Measurements from ENCODE around the gene TINCR. TPM values are rescaled to one million over a fixed set of nuclear protein-coding genes. Genes with fewer than 3 reads are reported as not detected.

TINCR gene
- total RNA-seq, 1 donor from 2014 or later, result 29.7 TPM

- no peak for ATAC-seq
Observed at GRCh38 chr19:5588906-5589676, 21.3 kb upstream of the TINCR start.

- ATAC-seq, result no peak
Observed at GRCh38 chr19:5588441-5588840, 20.7 kb upstream of the TINCR start.

GRCh38 chr19:5587661-5588060 lies 19.9 kb upstream of the TINCR start:
- no peak for ATAC-seq

GRCh38 chr19:5587071-5587455 lies 19.3 kb upstream of the TINCR start:
- ATAC-seq, result no peak

- peak; percentile 11 for ATAC-seq
Observed at GRCh38 chr19:5586300-5587070, 18.7 kb upstream of the TINCR start.

- peak; percentile 64 for ATAC-seq
Observed at GRCh38 chr19:5585461-5586299, 17.9 kb upstream of the TINCR start.

GRCh38 chr19:5580161-5580571 lies 12.4 kb upstream of the TINCR start:
- ATAC-seq, result no peak

GRCh38 chr19:5579697-5580096 lies 11.9 kb upstream of the TINCR start:
- no peak for ATAC-seq

GRCh38 chr19:5579286-5579685 lies 11.5 kb upstream of the TINCR start:
- ATAC-seq, result no peak

GRCh38 chr19:5578097-5578846 lies 10.5 kb upstream of the TINCR start:
- ATAC-seq, result peak; percentile 81

- no peak for ATAC-seq
Observed at GRCh38 chr19:5575590-5575989, 7.8 kb upstream of the TINCR start.

- ATAC-seq, result peak; percentile 66
Observed at GRCh38 chr19:5572556-5573286, 5.0 kb upstream of the TINCR start.

GRCh38 chr19:5571777-5572176 lies 4.0 kb upstream of the TINCR start:
- ATAC-seq, result no peak

GRCh38 chr19:5567970-5568407 lies 236 bp upstream of the TINCR start:
- peak; percentile 73 for ATAC-seq

GRCh38 chr19:5564930-5565329 lies 2.8 kb downstream of the TINCR start:
- ATAC-seq, result no peak

- peak; percentile 68 for ATAC-seq
Observed at GRCh38 chr19:5563935-5564612, 3.7 kb downstream of the TINCR start.

- ATAC-seq, result no peak
Observed at GRCh38 chr19:5563008-5563431, 4.7 kb downstream of the TINCR start.

- no peak for ATAC-seq
Observed at GRCh38 chr19:5562280-5562679, 5.5 kb downstream of the TINCR start.

GRCh38 chr19:5561559-5561958 lies 6.2 kb downstream of the TINCR start:
- ATAC-seq, result no peak

GRCh38 chr19:5560156-5560555 lies 7.6 kb downstream of the TINCR start:
- ATAC-seq, result no peak

- ATAC-seq, result no peak
Observed at GRCh38 chr19:5559804-5560133, 8.0 kb downstream of the TINCR start.

Data from esophagus mucosa (tissue), 1 donor.